ENCODE data around the gene RPS6KL1. TPM values are rescaled to one million over a fixed set of nuclear protein-coding genes. Genes with fewer than 3 reads are reported as not detected.

RPS6KL1 gene
- total and polyA plus RNA-seq, 2 experiments from 2014 or later = 0.23 to 1.4 TPM

GRCh38 chr14:74875941-74876913 lies 46.8 kb downstream of the RPS6KL1 start, which contains the start of gene PROX2:
Gene PROX2 (minus strand): TSS chr14:74876145. CDS start chr14:74863834, 12,311 bp downstream.
- Histone ChIP-seq H3K27ac (no peak within 1 kb of the TSS), H3K4me2 (ENCODE audit: unreplicated experiment) (no peak within 1 kb of the TSS), H3K9ac (no peak within 1 kb of the TSS), H3K4me1 (ENCODE audit: insufficient read depth) (no peaks in the 10 kb centered on the region), H3K9me3 (ENCODE audit: low read depth) (no peaks in the 10 kb centered on the region), H3K4me3 (no peak within 1 kb of the TSS), H3F3A (ENCODE audit: insufficient read depth) (no peaks in the 10 kb centered on the region), H3K79me2 (ENCODE audit: insufficient read depth) (no peaks in the 10 kb centered on the region), H4K20me1 (ENCODE audit: insufficient read depth) (no peaks in the 10 kb centered on the region), H3K27me3 (replicated peaks; ENCODE audit: insufficient read depth) (no peaks in the 10 kb centered on the region), H3K9me2 (ENCODE audit: insufficient read depth) (no peaks in the 10 kb centered on the region), H2AFZ (0 out of 2 replicates have a peak within 1 kb of the TSS, but pooled peaks have one; percentile 29), H3K36me3 (ENCODE audit: low read depth) (no peaks in the 10 kb centered on the region)
- TF ChIP-seq EZH2phosphoT487 (IDR thresholded peaks at IDR 0.05; ENCODE audit: insufficient read depth, low read depth) (no peak), EZH2 (IDR thresholded peaks at IDR 0.05; ENCODE audit: insufficient read depth, poor library complexity, severe bottlenecking) (no peak)
- in situ Hi-C loops (cut with MboI) = no loop called here
- DNase-seq = peak; percentile 40
- 65 to 69% methylated on average over 13 of the region's 13 CpGs for WGBS, 2 experiments (ENCODE audit: low coverage in 1 of 2, low lambda C conversion rate in 2 of 2, missing lambda C conversion rate in 2 of 2)

- 93 to 100% methylated on average over 5 of the region's 5 CpGs for WGBS, 2 experiments (ENCODE audit: low coverage in 1 of 2, low lambda C conversion rate in 2 of 2, missing lambda C conversion rate in 2 of 2)
- no peak overlapping the region for H3K27ac ChIP-seq
- H3K27me3 ChIP-seq (replicated peaks; ENCODE audit: insufficient read depth) = no peaks in the 10 kb centered on the region
- in situ Hi-C loops (cut with MboI) = no loop called here
- TF ChIP-seq EZH2phosphoT487 (IDR thresholded peaks at IDR 0.05; ENCODE audit: insufficient read depth, low read depth) (no peak), EZH2 (IDR thresholded peaks at IDR 0.05; ENCODE audit: insufficient read depth, poor library complexity, severe bottlenecking) (no peak)
- DNase-seq = no peak
- H3K36me3 ChIP-seq (ENCODE audit: low read depth) = no peaks in the 10 kb centered on the region
- no peaks in the 10 kb centered on the region for H3K9me3 ChIP-seq (ENCODE audit: low read depth)
- no peaks in the 10 kb centered on the region for H3K79me2 ChIP-seq (ENCODE audit: insufficient read depth)
- H3K4me2 ChIP-seq (ENCODE audit: unreplicated experiment) = no peak overlapping the region
- H4K20me1 ChIP-seq (ENCODE audit: insufficient read depth) = no peaks in the 10 kb centered on the region
- H3K9me2 ChIP-seq (ENCODE audit: insufficient read depth) = no peaks in the 10 kb centered on the region
- no peak overlapping the region for H3K9ac ChIP-seq
- no peaks in the 10 kb centered on the region for H3K4me1 ChIP-seq (ENCODE audit: insufficient read depth)
- no peak overlapping the region for H2AFZ ChIP-seq
- H3K4me3 ChIP-seq = no peak overlapping the region
- no peaks in the 10 kb centered on the region for H3F3A ChIP-seq (ENCODE audit: insufficient read depth)
These were observed 47.9 kb downstream of the RPS6KL1 start for GRCh38 chr14:74875204-74875603.

GRCh38 chr14:74871819-74872218 lies 51.2 kb downstream of the RPS6KL1 start:
- no peaks in the 10 kb centered on the region for H3K9me3 ChIP-seq (ENCODE audit: low read depth)
- H3K4me1 ChIP-seq (ENCODE audit: insufficient read depth) = 0 out of 2 replicates have a peak, but pooled peaks cover 8% of the 10 kb centered on the region
- no peaks in the 10 kb centered on the region for H3K79me2 ChIP-seq (ENCODE audit: insufficient read depth)
- H3F3A ChIP-seq (ENCODE audit: insufficient read depth) = peaks cover 4% of the 10 kb centered on the region; the same call in 1 of the 2 replicates
- no peaks in the 10 kb centered on the region for H3K36me3 ChIP-seq (ENCODE audit: low read depth)
- H3K4me2 ChIP-seq (ENCODE audit: unreplicated experiment) = no peak overlapping the region
- H2AFZ ChIP-seq = no peak overlapping the region
- H3K27ac ChIP-seq = no peak overlapping the region
- no peak overlapping the region for H3K4me3 ChIP-seq
- H3K9ac ChIP-seq = no peak overlapping the region
- WGBS, 2 experiments (ENCODE audit: low coverage in 1 of 2, low lambda C conversion rate in 2 of 2, missing lambda C conversion rate in 2 of 2) = 86 to 90% methylated on average over 4 of the region's 4 CpGs
- no peaks in the 10 kb centered on the region for H4K20me1 ChIP-seq (ENCODE audit: insufficient read depth)
- TF ChIP-seq EZH2 (IDR thresholded peaks at IDR 0.05; ENCODE audit: insufficient read depth, poor library complexity, severe bottlenecking) = no peak
- no peak for TF ChIP-seq EZH2phosphoT487 (IDR thresholded peaks at IDR 0.05; ENCODE audit: insufficient read depth, low read depth)
- no peak for DNase-seq
- H3K9me2 ChIP-seq (ENCODE audit: insufficient read depth) = no peaks in the 10 kb centered on the region
- in situ Hi-C loops (cut with MboI) = no loop called here
- no peaks in the 10 kb centered on the region for H3K27me3 ChIP-seq (replicated peaks; ENCODE audit: insufficient read depth)

- in situ Hi-C loops (cut with MboI) = no loop called here
- no peaks in the 10 kb centered on the region for H4K20me1 ChIP-seq (ENCODE audit: insufficient read depth)
- H3K4me3 ChIP-seq = no peak overlapping the region
- H3K36me3 ChIP-seq (ENCODE audit: low read depth) = no peaks in the 10 kb centered on the region
- DNase-seq = no peak
- H2AFZ ChIP-seq = no peak overlapping the region
- no peak for TF ChIP-seq EZH2phosphoT487 (IDR thresholded peaks at IDR 0.05; ENCODE audit: insufficient read depth, low read depth)
- no peak for TF ChIP-seq EZH2 (IDR thresholded peaks at IDR 0.05; ENCODE audit: insufficient read depth, poor library complexity, severe bottlenecking)
- no peaks in the 10 kb centered on the region for H3K9me2 ChIP-seq (ENCODE audit: insufficient read depth)
- H3K9me3 ChIP-seq (ENCODE audit: low read depth) = no peaks in the 10 kb centered on the region
- H3K4me1 ChIP-seq (ENCODE audit: insufficient read depth) = 0 out of 2 replicates have a peak, but pooled peaks cover 8% of the 10 kb centered on the region
- H3F3A ChIP-seq (ENCODE audit: insufficient read depth) = peaks cover 4% of the 10 kb centered on the region; the same call in 1 of the 2 replicates
- no peak overlapping the region for H3K27ac ChIP-seq
- WGBS, 2 experiments (ENCODE audit: low coverage in 1 of 2, low lambda C conversion rate in 2 of 2, missing lambda C conversion rate in 2 of 2) = 85 to 90% methylated on average over 8 of the region's 8 CpGs
- no peaks in the 10 kb centered on the region for H3K79me2 ChIP-seq (ENCODE audit: insufficient read depth)
- no peak overlapping the region for H3K9ac ChIP-seq
- H3K4me2 ChIP-seq (ENCODE audit: unreplicated experiment) = no peak overlapping the region
- H3K27me3 ChIP-seq (replicated peaks; ENCODE audit: insufficient read depth) = no peaks in the 10 kb centered on the region
These were observed 54.3 kb downstream of the RPS6KL1 start for GRCh38 chr14:74868739-74869138.
